IMR-90 (cell line): ENCODE data around the gene SNX33. TPM values are rescaled to one million over a fixed set of nuclear protein-coding genes. Genes with fewer than 3 reads are reported as not detected.

Source experiments
- ATAC-seq: fragments of 200-7000 bp; cut with Tn5 transposase; 2 replicates; pipeline ENCODE4 v1.9.1; 2020; ENCODE audit warnings: low read depth, mild to moderate bottlenecking, moderate library complexity
- BruUV-seq: library from RNA; stranded (reverse); fragments of 400-500 nt; replicated peaks from 2 replicates; lab custom pipeline; 2021; lab: Mats Ljungman, UMichigan
- CTCF ChIA-PET: fragments of 300-600 bp; formaldehyde crosslinking; extraction: SDS; loops from one replicate; lab custom pipeline; 2021; ENCODE audit warnings: antibody characterized with exemption; lab: Yijun Ruan, JAX
- POLR2A ChIA-PET: fragments of 300-600 bp; sonication (Branson Sonifier 250); formaldehyde crosslinking; loops from one replicate; lab custom pipeline; 2022; ENCODE audit warnings: antibody characterized with exemption; ENCODE audit not compliant: unreplicated experiment; lab: Charles Lee
- DNase-seq: peaks from one replicate; pipeline ENCODE4 v3.0.0; 2013
- H2AFZ ChIP-seq: replicated peaks from 2 replicates; pipeline ENCODE3; 2013; ENCODE audit warnings: low read length, mild to moderate bottlenecking; ENCODE audit not compliant: poor library complexity
- H2AK5ac ChIP-seq: 2 replicates; pipeline ENCODE4 v1.6.1; 2013; ENCODE audit warnings: low read depth, low read length, inconsistent platforms
- H2AK9ac ChIP-seq: replicated peaks from 2 replicates; pipeline ENCODE3; 2013; ENCODE audit warnings: mild to moderate bottlenecking, low read depth, low read length, moderate library complexity; ENCODE audit not compliant: poor library complexity
- H2BK120ac ChIP-seq: 2 replicates; pipeline ENCODE4 v1.6.1; 2013; ENCODE audit warnings: low read depth, low read length, inconsistent platforms
- H2BK15ac ChIP-seq: 3 replicates; pipeline ENCODE4 v1.6.1; 2013; ENCODE audit warnings: low read depth, low read length, inconsistent platforms
- H2BK20ac ChIP-seq: 2 replicates; pipeline ENCODE4 v1.6.1; 2013; ENCODE audit warnings: low read depth, mild to moderate bottlenecking, inconsistent platforms, low read length, moderate library complexity
- H2BK5ac ChIP-seq: 2 replicates; pipeline ENCODE4 v1.6.1; 2013; ENCODE audit warnings: mild to moderate bottlenecking, low read depth, low read length, inconsistent platforms; ENCODE audit not compliant: poor library complexity, severe bottlenecking
- H3K14ac ChIP-seq: replicated peaks from 2 replicates; pipeline ENCODE4 v1.6.1; 2013; ENCODE audit warnings: low read depth, low read length, inconsistent platforms
- H3K18ac ChIP-seq: 2 replicates; pipeline ENCODE4 v1.6.1; 2013; ENCODE audit warnings: low read depth, low read length, control low read depth
- H3K23ac ChIP-seq: 2 replicates; pipeline ENCODE4 v1.6.1; 2013; ENCODE audit warnings: low read depth, low read length, inconsistent platforms
- H3K27ac ChIP-seq: 2 replicates; pipeline ENCODE4 v1.5.1; 2013; ENCODE audit warnings: mild to moderate bottlenecking, control low read depth, low read length; ENCODE audit not compliant: insufficient read depth
- H3K27me3 ChIP-seq: 2 replicates; pipeline ENCODE4 v1.6.1; 2013; ENCODE audit warnings: low read length; ENCODE audit not compliant: control insufficient read depth, insufficient read depth
- H3K36me3 ChIP-seq: 2 replicates; pipeline ENCODE4 v1.6.1; 2013; ENCODE audit warnings: low read length, mixed read lengths; ENCODE audit not compliant: control insufficient read depth, insufficient read depth
- H3K4ac ChIP-seq: 2 replicates; pipeline ENCODE4 v1.6.1; 2013; ENCODE audit warnings: low read depth, low read length, inconsistent platforms
- H3K4me1 ChIP-seq: 2 replicates; pipeline ENCODE4 v1.6.1; 2013; ENCODE audit warnings: low read length, mixed read lengths; ENCODE audit not compliant: control insufficient read depth, insufficient read depth
- H3K4me2 ChIP-seq: 2 replicates; pipeline ENCODE4 v1.6.1; 2013; ENCODE audit warnings: low read depth, mild to moderate bottlenecking, control low read depth, low read length, moderate library complexity
- H3K4me3 ChIP-seq: 2 replicates; pipeline ENCODE4 v1.5.1; 2013; ENCODE audit warnings: low read depth, mild to moderate bottlenecking, control low read depth, low read length, moderate library complexity; ENCODE audit not compliant: insufficient read depth
- H3K56ac ChIP-seq: 2 replicates; pipeline ENCODE4 v1.6.1; 2013; ENCODE audit warnings: low read length, inconsistent platforms; ENCODE audit not compliant: insufficient read depth; ENCODE audit errors: extremely low read depth
- H3K79me1 ChIP-seq, 2 experiments: 2 replicates each; pipeline ENCODE4 v1.6.1; 2013; ENCODE audit warnings: low read length in 2 of 2, inconsistent platforms in 1 of 2, low read depth in 1 of 2
- H3K9ac ChIP-seq: 2 replicates; pipeline ENCODE4 v1.6.1; 2013; ENCODE audit warnings: low read depth, low read length, control low read depth
- H3K9me1 ChIP-seq: 2 replicates; pipeline ENCODE4 v1.6.1; 2013; ENCODE audit warnings: low read length, inconsistent platforms; ENCODE audit not compliant: insufficient read depth
- H3K9me3 ChIP-seq: 2 replicates; pipeline ENCODE4 v1.6.1; 2013; ENCODE audit warnings: low read length; ENCODE audit not compliant: control insufficient read depth, insufficient read depth
- H4K20me1 ChIP-seq: 2 replicates; pipeline ENCODE4 v1.6.1; 2013; ENCODE audit warnings: low read length, inconsistent platforms; ENCODE audit not compliant: insufficient read depth
- H4K5ac ChIP-seq: 2 replicates; pipeline ENCODE4 v1.6.1; 2013; ENCODE audit warnings: mild to moderate bottlenecking, low read depth, low read length, control low read depth
- H4K8ac ChIP-seq, 2 experiments: 2 replicates each; pipeline ENCODE4 v1.6.1; 2013; ENCODE audit warnings: low read depth in 2 of 2, low read length in 2 of 2, control low read depth in 1 of 2, inconsistent platforms in 1 of 2
- H4K91ac ChIP-seq: 2 replicates; pipeline ENCODE4 v1.6.1; 2013; ENCODE audit warnings: low read depth, low read length, inconsistent platforms; ENCODE audit not compliant: insufficient read depth
- NFE2L2 ChIP-seq: fragments of 150-350 bp; IDR thresholded peaks from 2 replicates; pipeline ENCODE4 v1.6.1; 2016; ENCODE audit warnings: low read depth, mild to moderate bottlenecking, low read length
- WGBS, 2 experiments: methylation state at CpG; one replicate each; pipeline versions ENCODE4 v1.1.5 to v1.1.7; 2013; ENCODE audit warnings: missing lambda C conversion rate in 2 of 2; ENCODE audit not compliant: insufficient read length in 1 of 2; ENCODE audit errors: extremely low coverage in 2 of 2; 5-methylcytosine and 5-hydroxymethylcytosine counted together
- dilution Hi-C: fragments of 300-500 bp; cut with HindIII; formaldehyde crosslinking; loops from one replicate; pipeline ENCODE4 v1.14.3; 2018; ENCODE audit warnings: low sequenced_read_pairs; ENCODE audit not compliant: unreplicated experiment
- in situ Hi-C: fragments of 300-500 bp; cut with MboI; formaldehyde crosslinking; loops from 3 replicates; pipeline ENCODE4 v1.14.3; 2019; ENCODE audit warnings: low sequenced_read_pairs, inconsistent platforms, mixed read lengths
- intact Hi-C: fragments of 100-400 bp; cut with micrococcal nuclease; formaldehyde crosslinking; loops from 2 replicates; pipeline ENCODE4 v1.10.0; 2022
- polyA plus RNA-seq, 3 experiments: library from polyadenylated mRNA; depleted of rRNA; stranded (reverse); fragments of >200 nt; gene quantifications; 2 replicates each; pipeline ENCODE4 v1.2.3, GENCODE V29; 2012; ENCODE audit warnings: low replicate concordance in 1 of 3
- total RNA-seq: library from RNA; depleted of rRNA; stranded (reverse); fragments of >200 nt; gene quantifications from 2 replicates; pipeline ENCODE4 v1.2.3, GENCODE V29; 2012

Gene SNX33
- total and polyA plus RNA-seq, 2 of the 4 experiments (the other 2 are of a cell fraction), result 12.7 to 14.6 TPM

- no peak overlapping the region for H3K4ac ChIP-seq
- no peaks in the 10 kb centered on the region for H3K27me3 ChIP-seq
- no peak overlapping the region for H2BK5ac ChIP-seq
- no peak overlapping the region for H2BK20ac ChIP-seq
- H3K79me1 ChIP-seq, result peaks cover 2% of the 10 kb centered on the region in 2 experiments; a peak in 2 of 4 replicates
- in situ Hi-C loops (no loop called here), dilution Hi-C loops (no loop called here), intact Hi-C loops (no loop called here)
- no peak overlapping the region for H4K91ac ChIP-seq
- peaks cover 51% of the 10 kb centered on the region for H3K36me3 ChIP-seq
- no peak overlapping the region for H2AK5ac ChIP-seq
- no peak overlapping the region for H2BK15ac ChIP-seq
- H3K9ac ChIP-seq, result no peak overlapping the region
- H3K4me3 ChIP-seq, result no peak overlapping the region
- no peak overlapping the region for H3K14ac ChIP-seq
- H3K9me1 ChIP-seq, result no peaks in the 10 kb centered on the region
- TF ChIP-seq NFE2L2, result no peak
- BruUV-seq, result no TSS peak
- no peak overlapping the region for H2AK9ac ChIP-seq
- no peak overlapping the region for H2AFZ ChIP-seq
- no peak overlapping the region for H3K4me2 ChIP-seq
- H3K9me3 ChIP-seq, result no peaks in the 10 kb centered on the region
- no peak overlapping the region for H2BK120ac ChIP-seq
- no peak overlapping the region for H4K5ac ChIP-seq
- H3K56ac ChIP-seq, result no peak overlapping the region
- H3K4me1 ChIP-seq, result no peaks in the 10 kb centered on the region
- H4K8ac ChIP-seq, result no peak overlapping the region
- ATAC-seq, result no peak
- CTCF ChIA-PET, result interaction anchor here (1.1 kb wide), 1 partner anchor 14 kb away, joined by 3 read pairs; no protein-coding TSS in a partner anchor
- no peak overlapping the region for H3K23ac ChIP-seq
- no peak overlapping the region for H3K18ac ChIP-seq
- no peak overlapping the region for H3K27ac ChIP-seq
- WGBS, 2 experiments, result no CpG with 5 or more reads among the region's 6 CpGs
- no peaks in the 10 kb centered on the region for H4K20me1 ChIP-seq
- POLR2A ChIA-PET, result no interaction called here
- DNase-seq, result peak; percentile 51
Measured at GRCh38 chr15:75606711-75607699, 40.7 kb upstream of the SNX33 start.
